ENCODE data around the gene ZMIZ1.

GRCh38 chr10:79024296-79024695 is 44.5 kb upstream of the ZMIZ1 start:
- TF ChIP-seq, protein P1, sequence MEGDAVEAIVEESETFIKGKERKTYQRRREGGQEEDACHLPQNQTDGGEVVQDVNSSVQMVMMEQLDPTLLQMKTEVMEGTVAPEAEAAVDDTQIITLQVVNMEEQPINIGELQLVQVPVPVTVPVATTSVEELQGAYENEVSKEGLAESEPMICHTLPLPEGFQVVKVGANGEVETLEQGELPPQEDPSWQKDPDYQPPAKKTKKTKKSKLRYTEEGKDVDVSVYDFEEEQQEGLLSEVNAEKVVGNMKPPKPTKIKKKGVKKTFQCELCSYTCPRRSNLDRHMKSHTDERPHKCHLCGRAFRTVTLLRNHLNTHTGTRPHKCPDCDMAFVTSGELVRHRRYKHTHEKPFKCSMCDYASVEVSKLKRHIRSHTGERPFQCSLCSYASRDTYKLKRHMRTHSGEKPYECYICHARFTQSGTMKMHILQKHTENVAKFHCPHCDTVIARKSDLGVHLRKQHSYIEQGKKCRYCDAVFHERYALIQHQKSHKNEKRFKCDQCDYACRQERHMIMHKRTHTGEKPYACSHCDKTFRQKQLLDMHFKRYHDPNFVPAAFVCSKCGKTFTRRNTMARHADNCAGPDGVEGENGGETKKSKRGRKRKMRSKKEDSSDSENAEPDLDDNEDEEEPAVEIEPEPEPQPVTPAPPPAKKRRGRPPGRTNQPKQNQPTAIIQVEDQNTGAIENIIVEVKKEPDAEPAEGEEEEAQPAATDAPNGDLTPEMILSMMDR (IDR thresholded peaks at IDR 0.05), result no peak
- TF ChIP-seq POLR2A (IDR thresholded peaks at IDR 0.05), result no peak

Measured in body of pancreas (tissue), 4 donors.